ENCODE data around the gene TIMM8B. TPM values are rescaled to one million over a fixed set of nuclear protein-coding genes. Genes with fewer than 3 reads are reported as not detected.

The TIMM8B gene
- total RNA-seq, 1 donor from 2014 or later: 37.0 TPM

DNA sequence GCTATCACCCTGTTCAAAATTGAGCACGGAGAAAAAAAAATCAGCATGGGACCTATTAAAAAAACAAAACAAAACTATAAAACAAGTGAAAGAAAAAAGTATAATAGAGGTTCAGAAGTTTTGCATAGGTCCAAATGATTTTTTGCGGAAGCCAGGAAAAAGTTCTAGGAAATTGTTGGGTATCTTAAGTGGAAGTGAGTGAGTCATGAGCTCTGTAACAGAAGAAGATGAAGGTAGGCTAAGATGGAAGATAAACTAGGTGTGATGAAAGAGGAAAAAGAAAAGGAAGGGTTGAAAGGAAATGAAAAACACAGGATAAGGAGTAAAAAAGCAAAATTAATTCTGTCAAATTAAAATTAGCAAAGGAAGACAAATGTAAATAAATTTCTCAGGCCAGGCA lies 27.9 kb upstream of the TIMM8B start:
- ATAC-seq (ENCODE audit: low read depth) (no peak), DNase-seq (no peak)
- ChIA-PET POLR2A (no interaction called here), CTCF (interaction anchor here (0.9 to 3.0 kb wide), 4 partner anchors 12 to 176 kb away, joined by 3 to 26 read pairs (median 4); no protein-coding TSS in a partner anchor)
- no peaks in the 10 kb centered on the region for H3K9me3 Mint-ChIP-seq
- no peaks in the 10 kb centered on the region for H3K27me3 Mint-ChIP-seq
- no peak overlapping the region for H3K4me3 Mint-ChIP-seq
- no peaks in the 10 kb centered on the region for H3K36me3 Mint-ChIP-seq (ENCODE audit: low read depth)
- peaks cover 2% of the 10 kb centered on the region for H3K4me1 Mint-ChIP-seq
- intact Hi-C loops (cut with micrococcal nuclease): loop anchor here (5.0 kb wide), 1 partner anchor 1173 kb away; no protein-coding TSS in a partner anchor
- TF ChIP-seq CTCF (IDR thresholded peaks at IDR 0.05): no peak
- no peak overlapping the region for H3K27ac Mint-ChIP-seq

DNA sequence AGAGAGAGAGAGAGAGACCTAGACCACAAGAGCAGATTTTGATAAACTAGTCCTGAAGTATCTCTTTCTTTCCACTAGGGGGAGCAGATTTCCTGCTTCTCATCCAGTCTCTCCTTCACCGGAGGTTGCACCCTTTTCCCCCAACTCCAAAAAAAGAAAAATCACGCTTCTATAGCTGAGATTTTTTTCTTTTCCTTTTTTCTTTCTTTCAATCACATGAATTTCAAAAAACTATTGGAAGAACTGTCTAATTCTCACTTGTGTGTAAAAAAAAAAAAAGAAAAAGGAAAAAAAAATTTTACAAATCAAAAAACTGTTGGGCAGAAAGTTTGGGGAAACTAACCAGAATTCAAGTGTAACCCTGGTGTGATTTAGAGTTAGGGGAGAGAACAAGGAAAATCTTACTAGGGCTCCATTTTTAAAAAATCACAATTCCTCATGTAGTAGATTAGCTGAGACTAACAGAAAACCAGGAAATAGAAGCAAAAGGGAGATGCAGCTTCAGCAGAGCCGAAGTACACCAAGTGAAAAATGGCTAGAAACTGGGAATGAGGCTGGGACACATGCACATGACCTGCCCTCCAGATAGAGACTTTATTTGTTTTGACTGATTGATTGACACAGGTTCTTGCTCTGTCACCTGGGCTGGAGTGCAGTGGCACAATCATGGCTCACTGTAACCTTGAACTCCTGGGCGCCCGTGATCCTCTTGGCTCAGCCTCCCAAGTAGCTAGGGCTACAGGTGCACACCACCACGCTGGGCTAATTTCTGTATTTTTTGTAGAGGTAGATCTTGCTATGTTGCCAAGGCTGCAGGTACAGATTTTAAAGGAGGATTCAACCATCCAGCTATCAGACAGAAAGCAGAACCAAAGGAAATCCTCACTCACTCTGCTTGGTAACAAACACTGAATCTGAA lies 27.2 kb upstream of the TIMM8B start:
- peaks cover 2% of the 10 kb centered on the region for H3K4me1 Mint-ChIP-seq
- intact Hi-C loops (cut with micrococcal nuclease): loop anchor here (1.0 to 5.0 kb wide), 3 partner anchors 62 to 1174 kb away; partner anchors contain the start of gene BCO2
- CTCF ChIA-PET: interaction anchor here (0.7 to 3.0 kb wide), 10 partner anchors 10 to 230 kb away, joined by 3 to 26 read pairs (median 3); no protein-coding TSS in a partner anchor
- ATAC-seq (ENCODE audit: low read depth): peak; percentile 56
- H3K27me3 Mint-ChIP-seq: no peaks in the 10 kb centered on the region
- H3K4me3 Mint-ChIP-seq: no peak overlapping the region
- H3K27ac Mint-ChIP-seq: no peak overlapping the region
- no peaks in the 10 kb centered on the region for H3K9me3 Mint-ChIP-seq
- H3K36me3 Mint-ChIP-seq (ENCODE audit: low read depth): no peaks in the 10 kb centered on the region
- POLR2A ChIA-PET: interaction anchor here (0.6 to 0.7 kb wide), 4 partner anchors 8 to 1201 kb away, joined by 3 to 5 read pairs (median 4); partner anchors contain the start of gene TTC12
- TF ChIP-seq CTCF (IDR thresholded peaks at IDR 0.05): peak; percentile 70
- DNase-seq: no peak

DNA sequence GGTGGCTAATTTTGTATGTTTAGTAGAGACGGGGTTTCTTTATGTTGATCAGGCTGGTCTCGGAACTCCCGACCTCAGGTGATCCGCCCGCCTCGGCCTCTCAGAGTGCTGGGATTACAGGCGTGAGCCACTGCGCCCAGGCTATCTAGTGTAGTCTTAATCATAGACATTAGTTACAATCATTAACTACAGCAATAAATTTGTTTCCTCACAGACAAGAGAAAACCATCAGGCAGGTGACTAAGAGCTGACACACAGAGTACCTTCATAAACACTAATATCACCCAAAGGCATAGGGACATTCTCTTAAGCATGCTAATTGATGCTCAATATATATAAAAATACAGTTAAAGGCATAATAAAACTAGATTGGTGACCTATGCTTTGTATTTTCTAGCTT lies 19.5 kb upstream of the TIMM8B start:
- Mint-ChIP-seq H3K36me3 (ENCODE audit: low read depth) (peaks cover 4% of the 10 kb centered on the region), H3K4me3 (no peak overlapping the region), H3K4me1 (no peaks in the 10 kb centered on the region), H3K27ac (no peak overlapping the region), H3K27me3 (no peaks in the 10 kb centered on the region), H3K9me3 (no peaks in the 10 kb centered on the region)
- POLR2A ChIA-PET: no interaction called here
- intact Hi-C loops (cut with micrococcal nuclease): no loop called here
- no peak for TF ChIP-seq CTCF (IDR thresholded peaks at IDR 0.05)
- no peak for DNase-seq
- ATAC-seq (ENCODE audit: low read depth): no peak
- CTCF ChIA-PET: no interaction called here

DNA sequence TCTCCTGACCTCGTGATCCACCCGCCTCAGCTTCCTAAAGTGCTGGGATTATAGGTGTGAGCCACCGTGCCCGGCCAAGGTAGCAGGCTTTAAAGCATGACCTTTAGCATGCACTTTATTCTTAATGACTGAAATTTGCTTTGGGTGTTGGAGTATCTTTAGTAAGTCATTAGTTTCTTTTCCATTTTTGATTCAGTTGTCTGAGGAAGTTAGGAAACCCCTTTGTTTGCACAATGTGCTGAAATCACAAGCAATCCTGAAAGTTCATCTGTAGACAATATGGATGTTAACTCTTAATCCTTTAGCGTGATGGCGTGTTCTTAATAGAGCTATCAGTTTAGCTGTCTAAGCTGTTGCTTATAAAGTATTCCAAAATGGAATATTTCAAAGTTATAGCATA lies 16.9 kb upstream of the TIMM8B start:
- POLR2A ChIA-PET: no interaction called here
- no peak for ATAC-seq (ENCODE audit: low read depth)
- TF ChIP-seq CTCF (IDR thresholded peaks at IDR 0.05): no peak
- H3K9me3 Mint-ChIP-seq: no peaks in the 10 kb centered on the region
- CTCF ChIA-PET: interaction anchor here (0.8 kb wide), 1 partner anchor 9 kb away, joined by 4 read pairs; no protein-coding TSS in a partner anchor
- peaks cover 8% of the 10 kb centered on the region for H3K36me3 Mint-ChIP-seq (ENCODE audit: low read depth)
- DNase-seq: no peak
- no peak overlapping the region for H3K27ac Mint-ChIP-seq
- H3K27me3 Mint-ChIP-seq: no peaks in the 10 kb centered on the region
- H3K4me3 Mint-ChIP-seq: no peak overlapping the region
- intact Hi-C loops (cut with micrococcal nuclease): no loop called here
- H3K4me1 Mint-ChIP-seq: no peaks in the 10 kb centered on the region

DNA sequence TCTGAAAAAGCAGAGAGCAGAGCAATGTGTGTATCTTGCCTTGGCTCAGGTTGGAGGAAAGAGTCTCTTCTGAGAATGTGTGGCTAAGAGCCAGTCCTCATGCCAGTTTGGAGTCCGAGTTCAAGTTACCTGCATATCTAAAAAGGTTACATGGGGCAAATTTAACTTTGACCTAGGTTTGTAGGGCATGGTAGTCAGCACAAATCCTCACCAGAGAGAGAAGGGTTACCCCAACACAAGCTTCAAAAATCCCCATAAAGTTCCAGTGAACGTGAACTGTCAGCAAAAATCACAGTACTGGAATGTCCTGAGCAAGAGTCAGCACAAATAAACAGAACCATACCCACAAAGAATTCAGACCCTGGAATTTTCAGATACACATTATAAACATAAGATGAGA lies 13.9 kb upstream of the TIMM8B start:
- no peak overlapping the region for H3K27ac Mint-ChIP-seq
- ATAC-seq (ENCODE audit: low read depth) (no peak), DNase-seq (no peak)
- H3K36me3 Mint-ChIP-seq (ENCODE audit: low read depth): peaks cover 28% of the 10 kb centered on the region
- no peaks in the 10 kb centered on the region for H3K4me1 Mint-ChIP-seq
- H3K9me3 Mint-ChIP-seq: no peaks in the 10 kb centered on the region
- CTCF ChIA-PET: no interaction called here
- no peak for TF ChIP-seq CTCF (IDR thresholded peaks at IDR 0.05)
- no peaks in the 10 kb centered on the region for H3K27me3 Mint-ChIP-seq
- POLR2A ChIA-PET: no interaction called here
- intact Hi-C loops (cut with micrococcal nuclease): no loop called here
- no peak overlapping the region for H3K4me3 Mint-ChIP-seq

Measured in activated B cell treated with CpG ODN at 0.5 μM for 24 hours (primary cell).